ENCODE measurements around the gene LAMC1. TPM values are rescaled to one million over a fixed set of nuclear protein-coding genes. Genes with fewer than 3 reads are reported as not detected.
"Not testable (repeated sequence)": the region's sequence is repeated elsewhere in the genome, so short reads cannot be mapped to it uniquely, and the experiment has no call there.

LAMC1 gene
- total RNA-seq, 2 donors from 2014 or later: 273 to 362 TPM

GRCh38 chr1:183144752-183145151 is 121.5 kb downstream of the LAMC1 start:
- ATAC-seq (ENCODE audit: insufficient number of reproducible peaks, low FRiP score, low read depth): no peak
- TF ChIP-seq CTCF (IDR thresholded peaks at IDR 0.05): no peak
- Histone ChIP-seq H3K36me3 (peaks cover 16% of the 10 kb centered on the region), H3K9me3 (no peaks in the 10 kb centered on the region), H3K4me3 (no peak overlapping the region), H3K27ac (no peak overlapping the region), H3K4me1 (ENCODE audit: control insufficient read depth in 1 of 2, low read depth in 2 of 2) (peaks cover 5 to 36% of the 10 kb centered on the region in 2 donors), H3K27me3 (replicated peaks; ENCODE audit: insufficient read depth) (no peaks in the 10 kb centered on the region)
- no peak for DNase-seq (ENCODE audit: low spot score)

GRCh38 chr1:183147735-183148134 is 124.5 kb downstream of the LAMC1 start:
- H3K4me1 ChIP-seq (ENCODE audit: control insufficient read depth in 1 of 2, low read depth in 2 of 2): peaks cover 4 to 35% of the 10 kb centered on the region in 2 donors
- peaks cover 4% of the 10 kb centered on the region for H3K36me3 ChIP-seq
- H3K27me3 ChIP-seq (replicated peaks; ENCODE audit: insufficient read depth): no peaks in the 10 kb centered on the region
- TF ChIP-seq CTCF (IDR thresholded peaks at IDR 0.05): no peak
- no peaks in the 10 kb centered on the region for H3K9me3 ChIP-seq
- no peak overlapping the region for H3K27ac ChIP-seq
- no peak for DNase-seq (ENCODE audit: low spot score)
- no peak overlapping the region for H3K4me3 ChIP-seq
- no peak for ATAC-seq (ENCODE audit: insufficient number of reproducible peaks, low FRiP score, low read depth)

- peak overlapping the region; percentile 44 to 45 for H3K27ac ChIP-seq
- DNase-seq (ENCODE audit: low spot score): no peak
- no peak for TF ChIP-seq CTCF (IDR thresholded peaks at IDR 0.05)
- H3K4me3 ChIP-seq: peak overlapping the region; percentile 9
- peak; percentile 65 for ATAC-seq (ENCODE audit: insufficient number of reproducible peaks, low FRiP score, low read depth)
- H3K9me3 ChIP-seq: no peaks in the 10 kb centered on the region
- H3K27me3 ChIP-seq (replicated peaks; ENCODE audit: insufficient read depth): no peaks in the 10 kb centered on the region
- H3K4me1 ChIP-seq (ENCODE audit: control insufficient read depth in 1 of 2, low read depth in 2 of 2): peaks cover 4 to 28% of the 10 kb centered on the region in 2 donors
- H3K36me3 ChIP-seq: no peaks in the 10 kb centered on the region
Measured at GRCh38 chr1:183148599-183148998, 125.4 kb downstream of the LAMC1 start.

GRCh38 chr1:183149273-183149672 is 126.1 kb downstream of the LAMC1 start:
- H3K36me3 ChIP-seq: no peaks in the 10 kb centered on the region
- ATAC-seq (ENCODE audit: insufficient number of reproducible peaks, low FRiP score, low read depth) (no peak), DNase-seq (ENCODE audit: low spot score) (no peak)
- TF ChIP-seq CTCF (IDR thresholded peaks at IDR 0.05): no peak
- peak overlapping the region; percentile 44 to 45 for H3K27ac ChIP-seq
- H3K9me3 ChIP-seq: no peaks in the 10 kb centered on the region
- H3K4me3 ChIP-seq: no peak overlapping the region
- peaks cover 4 to 21% of the 10 kb centered on the region in 2 donors for H3K4me1 ChIP-seq (ENCODE audit: control insufficient read depth in 1 of 2, low read depth in 2 of 2)
- no peaks in the 10 kb centered on the region for H3K27me3 ChIP-seq (replicated peaks; ENCODE audit: insufficient read depth)

GRCh38 chr1:183150032-183150431 is 126.8 kb downstream of the LAMC1 start:
- H3K4me1 ChIP-seq (ENCODE audit: control insufficient read depth in 1 of 2, low read depth in 2 of 2): peaks cover 4 to 20% of the 10 kb centered on the region in 2 donors

GRCh38 chr1:183150445-183150844 is 127.2 kb downstream of the LAMC1 start:
- no peak overlapping the region for H3K27ac ChIP-seq
- ATAC-seq (ENCODE audit: insufficient number of reproducible peaks, low FRiP score, low read depth) (no peak), DNase-seq (ENCODE audit: low spot score) (no peak)
- peaks cover 4 to 20% of the 10 kb centered on the region in 2 donors for H3K4me1 ChIP-seq (ENCODE audit: control insufficient read depth in 1 of 2, low read depth in 2 of 2)
- H3K27me3 ChIP-seq (replicated peaks; ENCODE audit: insufficient read depth): no peaks in the 10 kb centered on the region
- H3K9me3 ChIP-seq: no peaks in the 10 kb centered on the region
- H3K4me3 ChIP-seq: no peak overlapping the region
- no peak for TF ChIP-seq CTCF (IDR thresholded peaks at IDR 0.05)
- H3K36me3 ChIP-seq: no peaks in the 10 kb centered on the region

More at GRCh38 chr1:183150032-183150431, 126.8 kb downstream of the LAMC1 start:
- ATAC-seq (ENCODE audit: insufficient number of reproducible peaks, low FRiP score, low read depth); H3K9me3 ChIP-seq; H3K36me3 ChIP-seq; H3K27ac ChIP-seq; H3K27me3 ChIP-seq (replicated peaks; ENCODE audit: insufficient read depth); H3K4me3 ChIP-seq; DNase-seq (ENCODE audit: low spot score): not testable (repeated sequence)
